ENCODE measurements around the gene PAN3.

Gene PAN3

DNA sequence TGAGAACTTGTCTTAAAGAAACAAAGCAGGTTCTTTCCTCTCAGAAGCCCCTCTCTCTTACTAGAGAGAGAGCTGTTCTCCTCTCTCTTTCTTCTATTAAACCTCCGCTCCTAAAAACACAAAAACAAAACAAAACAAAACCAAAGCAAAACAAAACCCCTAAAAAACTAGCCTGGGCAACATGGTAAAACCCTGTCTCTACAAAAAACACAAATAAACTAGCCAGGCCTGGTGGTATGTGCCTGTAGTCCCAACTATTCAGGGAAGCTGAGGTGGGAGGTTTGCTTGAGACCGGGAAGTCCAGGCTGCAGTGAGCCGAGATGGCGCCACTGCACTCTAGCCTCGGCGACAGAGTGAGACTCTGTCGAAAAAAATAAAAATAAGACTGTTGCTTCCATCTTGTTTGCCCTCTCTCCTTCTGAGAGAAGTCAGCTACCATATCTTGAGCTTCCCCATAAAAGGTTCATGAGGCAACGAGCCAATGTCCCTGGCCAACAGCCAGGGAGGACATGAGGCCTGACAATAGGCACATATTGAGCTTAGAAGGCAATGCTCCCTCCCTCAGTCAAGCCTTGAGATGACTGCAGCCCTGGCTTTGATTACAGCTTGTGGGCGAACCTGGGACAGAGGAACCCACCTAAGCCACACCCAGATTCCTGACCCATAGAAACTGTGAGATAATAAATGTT, 20.5 kb upstream of the PAN3 start:
- TF ChIP-seq, protein P1, sequence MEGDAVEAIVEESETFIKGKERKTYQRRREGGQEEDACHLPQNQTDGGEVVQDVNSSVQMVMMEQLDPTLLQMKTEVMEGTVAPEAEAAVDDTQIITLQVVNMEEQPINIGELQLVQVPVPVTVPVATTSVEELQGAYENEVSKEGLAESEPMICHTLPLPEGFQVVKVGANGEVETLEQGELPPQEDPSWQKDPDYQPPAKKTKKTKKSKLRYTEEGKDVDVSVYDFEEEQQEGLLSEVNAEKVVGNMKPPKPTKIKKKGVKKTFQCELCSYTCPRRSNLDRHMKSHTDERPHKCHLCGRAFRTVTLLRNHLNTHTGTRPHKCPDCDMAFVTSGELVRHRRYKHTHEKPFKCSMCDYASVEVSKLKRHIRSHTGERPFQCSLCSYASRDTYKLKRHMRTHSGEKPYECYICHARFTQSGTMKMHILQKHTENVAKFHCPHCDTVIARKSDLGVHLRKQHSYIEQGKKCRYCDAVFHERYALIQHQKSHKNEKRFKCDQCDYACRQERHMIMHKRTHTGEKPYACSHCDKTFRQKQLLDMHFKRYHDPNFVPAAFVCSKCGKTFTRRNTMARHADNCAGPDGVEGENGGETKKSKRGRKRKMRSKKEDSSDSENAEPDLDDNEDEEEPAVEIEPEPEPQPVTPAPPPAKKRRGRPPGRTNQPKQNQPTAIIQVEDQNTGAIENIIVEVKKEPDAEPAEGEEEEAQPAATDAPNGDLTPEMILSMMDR (IDR thresholded peaks at IDR 0.05; ENCODE audit: low read depth, low read length), result no peak
- H3K4me3 ChIP-seq (replicated peaks in 1 of 2; ENCODE audit: low read depth in 2 of 2, low read length in 2 of 2), result no peak overlapping the region
- DNase-seq (ENCODE audit: low read depth in 2 of 2), result peak; percentile 43 to 63

DNA sequence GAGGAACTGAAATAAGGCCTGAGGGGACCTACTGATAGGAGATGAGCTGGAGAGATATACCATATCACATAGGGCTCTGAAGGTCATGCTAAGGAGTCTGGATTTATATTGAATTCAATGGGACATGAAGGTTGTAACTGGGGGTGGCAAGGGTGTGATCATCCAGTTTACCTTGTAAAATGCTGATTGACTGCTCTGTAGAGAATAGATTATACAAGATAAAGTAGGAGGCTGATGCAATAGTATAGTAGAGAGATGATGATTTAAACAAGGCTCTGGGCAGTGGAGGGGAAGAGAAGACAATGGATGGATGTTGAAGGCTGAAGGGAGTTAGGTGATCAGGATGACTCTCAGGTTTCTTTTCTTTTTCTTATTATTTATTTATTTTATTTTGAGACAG, 18.0 kb upstream of the PAN3 start:
- DNase-seq (ENCODE audit: low read depth in 2 of 2), result no peak
- TF ChIP-seq, protein P1 (IDR thresholded peaks at IDR 0.05; ENCODE audit: low read depth, low read length), result no peak
- no peak overlapping the region for H3K4me3 ChIP-seq (replicated peaks in 1 of 2; ENCODE audit: low read depth in 2 of 2, low read length in 2 of 2)

DNA sequence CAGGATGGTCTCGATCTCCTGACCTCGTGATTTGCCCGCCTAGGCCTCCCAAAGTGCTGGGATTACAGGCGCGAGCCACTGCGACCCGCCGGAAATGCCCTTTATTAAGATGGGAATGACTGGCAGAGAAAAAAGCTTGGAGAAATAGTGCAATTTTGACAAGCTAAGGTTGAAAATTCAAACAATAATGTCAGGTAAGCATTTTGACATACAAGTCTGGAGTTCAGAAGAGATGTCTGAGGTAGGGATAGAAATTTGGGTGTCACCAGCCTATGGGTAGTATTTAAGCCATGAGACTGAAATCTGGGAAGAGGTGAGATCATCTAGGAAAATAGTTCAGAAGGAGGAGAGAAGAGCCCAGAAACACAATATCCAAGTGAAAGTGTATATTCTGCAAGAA, 17.1 kb upstream of the PAN3 start:
- DNase-seq (ENCODE audit: low read depth in 2 of 2), result no peak
- no peak overlapping the region for H3K4me3 ChIP-seq (replicated peaks in 1 of 2; ENCODE audit: low read depth in 2 of 2, low read length in 2 of 2)
- TF ChIP-seq, protein P1 (IDR thresholded peaks at IDR 0.05; ENCODE audit: low read depth, low read length), result no peak

DNA sequence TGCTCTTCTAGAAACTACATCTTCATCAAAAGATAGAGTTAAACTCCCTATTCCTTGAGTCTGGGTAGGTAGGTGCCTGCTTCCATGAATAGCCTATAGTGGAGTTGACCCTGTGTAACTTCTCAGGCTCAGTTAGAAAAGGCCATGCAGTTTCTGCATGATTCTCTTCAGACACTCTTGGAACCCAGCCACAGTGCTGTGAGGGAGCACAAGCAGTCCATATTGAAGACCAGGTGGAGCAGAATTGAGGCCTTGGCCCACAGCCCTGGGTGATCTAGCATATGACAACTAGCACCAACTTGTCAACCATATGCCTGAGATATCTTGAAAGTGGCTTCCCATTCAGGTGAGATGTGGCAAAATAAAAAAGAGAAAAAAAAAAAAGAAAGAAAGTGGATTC, 10.3 kb upstream of the PAN3 start:
- no peak overlapping the region for H3K4me3 ChIP-seq (replicated peaks in 1 of 2; ENCODE audit: low read depth in 2 of 2, low read length in 2 of 2)
- TF ChIP-seq, protein P1 (IDR thresholded peaks at IDR 0.05; ENCODE audit: low read depth, low read length), result no peak
- DNase-seq (ENCODE audit: low read depth in 2 of 2), result no peak

DNA sequence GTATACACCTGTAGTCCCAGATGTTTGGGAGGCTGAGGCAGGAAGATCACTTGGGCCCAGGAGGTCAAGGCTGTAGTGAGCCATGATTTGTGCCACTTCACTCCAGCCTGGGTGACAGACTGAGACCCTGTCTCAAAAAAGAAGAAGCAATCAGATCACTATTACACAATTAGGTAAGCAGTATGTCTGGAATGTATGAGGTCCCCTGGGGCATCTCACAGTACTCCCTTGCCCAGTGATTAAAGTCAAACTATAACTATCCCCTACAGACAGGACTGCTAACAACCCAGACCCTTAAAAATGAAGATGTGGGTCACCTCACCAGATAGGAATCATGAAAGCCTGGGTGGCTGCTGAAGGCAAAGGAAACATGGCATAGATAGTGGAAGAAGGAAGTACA, 9.4 kb upstream of the PAN3 start:
- H3K4me3 ChIP-seq (replicated peaks in 1 of 2; ENCODE audit: low read depth in 2 of 2, low read length in 2 of 2), result no peak overlapping the region
- peak in 1 of 2 donors; percentile 3 for DNase-seq (ENCODE audit: low read depth in 2 of 2)
- TF ChIP-seq, protein P1 (IDR thresholded peaks at IDR 0.05; ENCODE audit: low read depth, low read length), result no peak

DNA sequence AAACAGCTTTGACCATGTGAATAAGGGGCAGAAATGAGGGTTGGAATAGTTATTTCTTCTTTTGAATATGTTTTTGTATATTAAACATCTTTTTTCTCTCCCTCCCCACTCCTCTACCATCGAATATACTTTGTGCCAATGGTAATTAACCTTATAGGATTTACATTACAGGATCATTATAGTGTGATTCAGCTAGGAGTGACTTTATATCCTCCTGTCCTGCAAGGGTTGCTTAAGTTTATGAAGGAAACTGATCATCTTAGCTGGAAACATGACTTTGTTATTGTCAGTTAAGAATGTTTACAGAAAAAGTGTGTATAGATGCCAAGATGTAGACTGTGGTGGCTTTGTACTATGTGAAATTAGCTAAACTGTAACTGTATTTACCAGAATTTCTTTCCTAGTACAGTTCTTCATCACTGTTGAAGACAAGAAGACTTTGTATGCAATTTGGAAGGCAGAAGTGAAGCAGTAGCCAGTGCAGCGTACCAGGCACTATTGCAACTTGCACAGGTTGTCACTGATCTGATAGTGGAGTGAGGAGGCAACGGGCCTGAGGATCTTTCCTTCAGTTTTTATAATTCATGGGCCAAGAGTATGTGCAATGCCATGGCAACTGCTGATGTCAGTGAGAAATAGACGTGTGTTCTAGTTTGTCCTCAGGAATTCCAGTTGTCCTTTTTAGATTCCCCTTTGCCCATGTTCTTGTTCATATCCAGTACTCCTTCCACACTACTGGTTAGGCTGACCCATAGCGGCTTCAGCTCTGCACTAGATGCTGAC, 8.2 kb upstream of the PAN3 start:
- H3K4me3 ChIP-seq (replicated peaks in 1 of 2; ENCODE audit: low read depth in 2 of 2, low read length in 2 of 2), result no peak overlapping the region
- peak; percentile 5 to 12 for DNase-seq (ENCODE audit: low read depth in 2 of 2)
- TF ChIP-seq, protein P1 (IDR thresholded peaks at IDR 0.05; ENCODE audit: low read depth, low read length), result no peak

All from cardiac fibroblast (primary cell).